T-helper 2 cell (primary cell): ENCODE results near the gene RND2.
"Not testable (repeated sequence)": the region's sequence is repeated elsewhere in the genome, so short reads cannot be mapped to it uniquely, and the experiment has no call there.

ENCODE experiments used
- DNase-seq, 5 experiments: peaks; one replicate each; pipeline versions ENCODE4 v3.0.0 to v3.0.0-alpha.2; 2012 to 2022
- total RNA-seq, 2 donors: gene quantifications; one replicate each; lab custom pipeline; 2026; lab: John Stamatoyannopoulos, UW

Gene RND2, protein sequence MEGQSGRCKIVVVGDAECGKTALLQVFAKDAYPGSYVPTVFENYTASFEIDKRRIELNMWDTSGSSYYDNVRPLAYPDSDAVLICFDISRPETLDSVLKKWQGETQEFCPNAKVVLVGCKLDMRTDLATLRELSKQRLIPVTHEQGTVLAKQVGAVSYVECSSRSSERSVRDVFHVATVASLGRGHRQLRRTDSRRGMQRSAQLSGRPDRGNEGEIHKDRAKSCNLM
- 0.31 to 0.67 reads per million in 2 donors for total RNA-seq

DNA sequence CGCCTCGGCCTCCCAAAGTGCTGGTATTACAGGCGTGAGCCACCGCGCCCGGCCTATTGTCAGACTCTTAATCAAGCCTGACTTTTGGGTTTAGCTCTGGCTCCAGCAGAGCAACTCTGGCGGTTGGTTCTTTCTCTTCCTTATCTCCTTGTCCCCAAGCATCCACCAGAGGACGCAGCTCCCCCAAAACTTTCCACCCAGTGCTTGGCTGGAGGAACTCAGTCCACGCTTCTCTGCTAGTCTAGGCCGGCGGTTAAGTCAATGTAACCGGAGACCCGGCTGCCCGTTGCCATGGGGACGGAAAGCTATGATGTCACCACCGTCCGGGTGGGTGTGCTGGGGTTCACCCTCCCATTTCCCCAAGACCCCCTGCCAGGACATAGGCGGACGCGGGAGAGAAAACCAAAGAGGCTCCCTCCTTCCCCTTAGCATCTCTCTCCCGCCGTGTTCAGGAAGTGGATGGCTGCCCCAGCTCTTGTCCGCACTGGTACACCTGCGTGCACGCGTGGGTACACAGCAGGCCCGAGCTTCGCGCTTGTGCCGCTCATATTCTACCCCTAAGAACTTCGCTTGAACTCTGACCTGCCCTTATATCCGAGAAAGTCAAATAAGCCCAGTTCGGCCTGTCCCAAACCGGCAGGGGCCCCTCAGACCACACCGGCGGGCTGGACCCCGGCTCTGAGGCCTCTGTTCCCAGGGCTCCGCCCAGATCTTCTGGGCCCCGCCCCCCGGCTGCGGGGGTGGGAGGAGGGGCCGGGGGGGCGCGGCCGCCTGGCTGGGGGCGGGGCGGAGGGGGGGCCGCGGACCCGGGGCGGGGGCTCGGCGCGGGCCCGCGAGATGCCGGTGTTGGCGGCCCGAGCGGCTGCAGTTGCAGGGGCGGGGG lies at the start of gene RND2:
Gene RND2 (plus strand): TSS at position 825 of the 883 bp plus-strand sequence. CDS start 117 bp downstream, outside the sequence.
- DNase-seq: peak; percentile 59 to 79 (median 71)

DNA sequence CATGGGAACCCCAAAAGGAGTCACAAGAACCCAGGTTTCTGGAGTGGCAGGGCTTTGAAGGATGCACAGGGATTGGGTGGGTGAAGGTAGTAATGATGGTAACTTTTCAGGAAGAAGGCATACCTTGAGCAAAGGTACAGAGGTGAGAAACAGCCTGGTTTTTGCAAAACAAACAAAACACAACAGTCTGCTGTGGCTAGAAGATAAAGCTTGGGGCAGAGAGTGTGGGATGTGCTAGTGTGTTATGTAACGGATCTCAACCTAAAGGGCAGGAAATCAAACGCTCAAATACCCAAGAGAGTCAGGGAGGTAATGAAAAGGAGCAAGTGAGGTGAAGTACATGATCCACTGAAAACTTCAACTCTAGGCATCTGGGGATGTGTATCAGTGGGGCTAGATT lies 49.8 kb upstream of the RND2 start:
- no peak for DNase-seq

DNA sequence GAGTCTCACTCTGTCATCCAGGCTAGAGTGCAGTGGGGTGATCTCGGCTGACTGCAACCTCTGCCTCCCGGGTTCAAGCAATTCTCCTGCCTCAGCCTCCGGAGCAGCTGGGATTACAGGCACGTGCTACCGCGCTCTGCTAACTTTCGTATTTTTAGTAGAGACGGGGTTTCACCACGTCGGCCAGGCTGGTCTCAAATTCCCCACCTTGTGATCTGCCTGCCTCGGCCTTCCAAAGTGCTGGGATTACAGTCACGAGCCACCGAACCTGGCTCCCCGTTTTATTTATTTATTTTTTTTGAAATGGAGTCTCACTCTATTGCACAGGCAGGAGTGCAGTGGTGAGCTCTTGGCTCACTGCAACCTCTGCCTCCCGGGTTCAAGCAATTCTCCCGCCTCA lies 49.3 kb upstream of the RND2 start:
- not testable (repeated sequence) for DNase-seq

DNA sequence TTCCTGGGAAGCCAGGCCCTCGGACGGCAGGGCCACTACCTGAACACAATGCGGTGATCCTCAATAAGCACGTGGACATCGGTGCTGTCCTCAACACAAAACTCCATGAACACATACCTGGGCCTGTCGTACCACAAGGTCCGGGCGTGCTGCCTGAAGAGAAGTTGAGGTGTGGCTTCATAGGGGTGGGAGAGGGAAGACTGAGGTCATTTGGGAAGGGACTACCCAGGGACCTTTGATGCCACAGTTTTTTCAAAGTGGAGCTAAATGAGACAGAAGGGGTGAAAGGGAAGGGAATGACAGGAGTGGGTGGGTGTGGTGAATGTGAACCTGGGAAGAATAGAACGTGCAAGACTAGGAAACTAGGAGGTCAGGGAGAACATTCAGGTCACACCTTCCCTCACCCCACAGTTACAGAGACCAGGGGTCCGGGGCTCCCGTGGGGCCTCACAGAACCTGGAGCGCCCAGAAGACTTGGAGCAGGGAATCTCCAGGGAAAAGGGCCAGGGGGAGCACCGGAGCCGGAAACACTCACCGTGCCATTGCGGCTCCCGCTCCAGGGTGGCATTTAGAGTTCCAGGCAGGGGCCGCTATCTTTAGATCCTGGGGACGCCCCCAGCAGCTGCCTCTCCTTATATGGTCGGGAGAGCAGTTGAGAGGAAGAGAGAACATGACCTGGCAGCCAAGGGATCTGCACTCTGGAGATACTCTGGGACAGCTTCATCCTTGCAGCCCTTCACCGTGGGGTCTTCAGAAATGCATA lies 45.3 kb upstream of the RND2 start, which contains the start of gene PTGES3L:
Gene PTGES3L (minus strand): TSS at position 570 of the 763 bp plus-strand sequence. CDS start 27 bp downstream, at position 543.
- DNase-seq: peak in 3 of 5 experiments; percentile 5 to 30 (median 11)

DNA sequence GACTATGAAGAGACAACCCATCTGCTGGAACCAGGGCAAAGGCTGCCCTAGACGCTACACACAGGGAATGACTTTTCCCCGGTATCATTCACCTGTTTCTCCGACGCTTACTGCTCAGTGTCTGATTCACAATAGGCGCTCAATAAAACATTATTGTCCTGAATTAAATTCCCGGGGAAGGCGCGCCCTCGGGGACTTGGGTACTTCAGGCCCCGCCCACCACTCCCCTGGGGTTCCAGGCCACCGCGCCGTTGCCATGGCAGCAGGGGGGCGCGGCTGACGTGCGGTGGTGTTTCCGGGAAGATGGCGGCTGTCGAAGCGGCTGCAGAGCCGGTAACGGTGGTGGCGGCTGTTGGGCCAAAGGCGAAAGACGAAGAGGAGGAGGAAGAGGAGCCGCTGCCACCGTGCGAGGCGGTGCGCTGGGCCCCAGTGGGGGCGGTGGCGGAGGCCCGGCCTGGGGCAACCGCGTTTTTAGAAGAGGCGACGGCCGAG lies 44.7 kb upstream of the RND2 start, which contains the start of gene RUNDC1:
Gene RUNDC1 (plus strand): TSS at position 292 of the 492 bp plus-strand sequence. CDS start 12 bp downstream, at position 304.
- DNase-seq: peak; percentile 82 to 92 (median 88)

DNA sequence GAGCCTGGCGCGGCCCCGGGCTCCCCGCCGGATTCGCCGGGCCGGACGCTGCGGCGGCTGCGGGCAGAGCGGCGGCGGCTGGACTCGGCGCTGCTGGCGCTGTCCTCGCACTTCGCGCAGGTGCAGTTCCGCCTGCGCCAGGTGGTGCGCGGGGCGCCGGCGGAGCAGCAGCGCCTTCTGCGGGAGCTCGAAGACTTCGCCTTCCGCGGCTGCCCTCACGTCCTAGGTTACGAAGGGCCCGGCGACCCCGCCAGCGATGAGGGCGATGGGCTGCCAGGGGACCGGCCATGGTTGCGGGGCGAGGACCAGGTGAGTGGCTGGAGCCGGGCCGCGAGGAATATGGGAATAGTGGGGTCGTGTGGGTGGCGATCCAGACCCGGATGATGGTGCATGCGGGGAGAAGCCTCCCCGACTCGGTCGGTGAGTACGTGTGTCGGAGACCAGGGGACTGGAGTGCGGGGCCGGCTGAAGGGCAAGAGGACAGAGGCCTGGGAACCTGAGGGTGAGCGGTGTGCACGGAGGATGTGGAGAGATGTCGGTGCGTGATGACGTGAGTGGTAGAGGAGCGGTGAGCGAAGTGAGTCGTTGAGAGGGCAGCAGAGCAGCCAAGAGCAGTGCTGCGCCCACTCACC lies 44.1 kb upstream of the RND2 start:
- DNase-seq: peak; percentile 24 to 83 (median 47)

DNA sequence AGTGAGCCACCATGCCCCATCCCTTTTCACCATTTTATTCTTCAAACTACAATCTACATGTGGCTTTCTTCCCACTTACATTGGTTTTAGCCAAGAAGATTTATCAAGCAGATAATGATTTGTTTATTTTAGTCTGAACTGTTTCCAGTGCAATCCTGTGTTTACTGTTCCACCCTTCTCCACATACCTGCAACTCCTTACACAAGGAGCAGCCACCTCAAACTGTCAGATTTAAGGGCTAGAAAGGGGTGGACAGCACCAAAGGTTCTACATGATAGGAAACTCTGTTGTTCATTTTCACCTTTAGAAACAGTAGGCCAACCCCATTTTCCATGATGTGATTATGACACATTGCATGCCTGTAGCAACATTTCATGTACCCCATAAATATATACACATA lies 42.8 kb upstream of the RND2 start:
- no peak for DNase-seq

DNA sequence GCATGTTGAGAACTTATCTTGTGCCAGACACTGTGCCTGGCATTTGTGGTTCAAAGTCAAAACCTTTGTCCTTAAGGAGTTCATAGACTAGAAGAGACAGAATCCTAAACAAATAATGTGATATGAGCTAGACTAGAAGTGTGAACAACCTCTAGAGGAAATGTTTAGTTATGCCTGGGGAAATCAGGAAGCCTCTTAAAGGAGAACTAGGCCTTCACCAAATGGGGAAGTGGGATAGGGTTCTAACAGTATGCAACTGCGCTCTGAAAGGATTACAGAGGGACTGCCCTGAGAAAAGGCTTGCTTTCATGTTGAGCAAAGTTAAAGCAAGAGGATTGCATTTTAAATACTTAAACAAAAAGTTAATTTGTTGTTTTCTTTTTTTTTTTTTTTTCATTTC lies 39.8 kb upstream of the RND2 start:
- no peak for DNase-seq

DNA sequence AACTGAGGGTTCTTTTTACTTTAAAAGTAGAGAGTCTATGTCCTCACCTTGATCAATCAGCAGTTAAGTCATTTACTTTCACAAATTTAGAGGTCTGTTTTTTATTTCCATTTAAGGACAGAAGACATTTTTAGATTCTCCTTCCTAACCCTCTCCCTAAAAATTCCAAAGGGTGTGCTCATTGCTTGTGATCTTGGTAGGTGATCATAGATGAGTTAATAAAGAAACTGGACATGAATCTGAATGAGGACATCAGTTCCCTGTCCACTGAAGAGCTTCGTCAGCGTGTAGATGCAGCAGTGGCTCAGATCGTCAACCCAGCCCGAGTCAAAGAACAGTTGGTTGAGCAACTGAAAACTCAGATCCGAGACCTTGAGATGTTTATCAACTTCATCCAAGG lies 35.9 kb upstream of the RND2 start:
- DNase-seq: no peak

DNA sequence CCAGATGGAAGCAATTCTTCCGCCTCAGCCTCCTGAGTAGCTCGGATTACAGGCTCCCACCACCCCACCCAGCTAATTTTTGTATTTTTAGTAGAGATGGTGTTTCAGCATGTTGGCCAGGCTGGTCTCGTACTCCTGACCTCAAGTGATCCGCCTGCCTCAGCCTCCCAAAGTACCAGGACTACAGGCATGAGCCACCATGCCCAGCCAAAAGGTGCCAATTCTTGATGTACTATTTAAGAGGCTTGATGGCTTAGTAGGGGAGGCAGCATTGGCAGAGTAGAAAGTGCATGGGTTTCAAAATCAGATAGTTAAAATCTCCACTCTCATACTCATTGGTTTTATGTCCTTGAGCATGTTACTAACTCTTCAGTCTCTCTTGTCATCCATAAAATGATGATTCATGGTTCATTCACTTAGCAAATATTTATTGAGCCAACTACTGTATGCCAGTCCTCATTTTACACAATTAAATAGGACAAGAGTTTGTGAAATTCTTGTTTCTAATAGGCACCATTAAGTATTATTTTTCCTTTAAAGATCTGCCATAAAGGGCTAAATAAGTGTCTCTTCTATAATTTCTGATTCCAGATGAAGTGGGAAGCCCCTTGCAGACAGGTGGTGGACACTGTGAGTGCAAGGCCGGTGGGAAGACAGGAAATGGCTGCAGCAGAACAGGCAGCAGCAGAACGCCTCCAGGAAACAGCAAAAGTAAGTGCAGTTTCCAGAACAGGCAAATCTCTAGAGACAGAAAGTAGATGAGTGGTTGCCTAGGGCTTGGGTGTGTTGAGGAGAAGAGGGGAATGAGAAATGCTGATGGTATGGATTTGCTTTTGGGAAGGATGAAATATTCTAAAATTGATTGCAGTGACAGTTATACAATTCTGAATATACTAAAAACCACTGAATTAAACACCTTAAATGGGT lies 35.0 kb upstream of the RND2 start:
- DNase-seq: no peak

DNA sequence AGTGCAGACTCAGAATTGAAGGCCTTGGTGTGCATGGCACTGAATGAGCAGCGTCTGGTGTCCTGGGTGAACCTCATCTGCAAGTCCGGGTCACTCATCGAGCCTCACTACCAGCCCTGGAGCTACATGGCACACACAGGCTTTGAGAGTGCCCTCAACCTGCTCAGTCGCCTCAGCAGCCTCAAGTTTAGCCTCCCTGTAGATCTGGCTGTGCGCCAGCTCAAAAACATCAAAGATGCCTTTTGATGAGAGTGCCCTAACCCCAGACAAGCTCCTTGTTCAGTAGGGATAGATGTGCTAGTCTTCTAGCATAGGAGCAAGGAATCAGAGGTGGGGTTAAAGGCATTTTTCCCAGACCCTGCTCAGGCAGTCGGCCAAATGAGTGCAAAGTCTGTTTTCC lies 33.6 kb upstream of the RND2 start:
- no peak for DNase-seq

DNA sequence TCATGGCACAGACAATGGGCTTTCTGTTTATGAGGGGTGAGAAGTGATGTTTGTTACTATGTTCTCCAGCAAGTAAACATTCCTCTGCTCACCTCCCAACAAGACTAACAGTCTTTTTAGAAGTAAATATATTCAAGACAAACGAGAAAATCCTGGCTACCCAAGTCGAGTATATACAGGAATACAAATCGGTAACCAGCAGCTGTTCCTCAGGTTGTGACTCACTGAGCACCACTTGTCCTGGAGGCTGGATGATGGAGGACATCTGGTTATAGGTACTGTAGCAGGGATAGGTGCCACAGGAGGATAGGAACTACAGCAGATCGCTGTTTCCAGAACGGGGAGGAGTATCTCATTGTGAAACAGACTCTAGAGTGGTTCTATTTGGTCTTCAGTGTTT lies 32.2 kb upstream of the RND2 start:
- no peak for DNase-seq

DNA sequence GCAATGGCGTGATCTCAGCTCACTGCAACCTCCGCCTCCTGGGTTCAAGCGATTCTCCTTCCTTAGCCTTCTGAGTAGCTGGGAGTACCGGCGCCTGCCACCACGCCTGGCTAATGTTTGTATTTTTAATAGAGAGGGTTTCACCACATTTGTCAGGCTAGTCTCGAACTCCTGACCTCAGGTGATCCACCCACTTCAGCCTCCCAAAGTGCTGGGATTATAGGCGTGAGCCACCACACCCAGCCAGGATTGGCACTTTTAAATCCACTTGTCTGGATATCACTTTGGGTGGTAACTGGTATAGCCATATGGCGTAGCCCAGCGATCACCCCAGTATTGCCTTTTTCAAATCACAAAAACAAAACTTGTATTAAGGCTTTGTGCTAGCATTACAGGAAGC lies 31.1 kb upstream of the RND2 start:
- not testable (repeated sequence) for DNase-seq

DNA sequence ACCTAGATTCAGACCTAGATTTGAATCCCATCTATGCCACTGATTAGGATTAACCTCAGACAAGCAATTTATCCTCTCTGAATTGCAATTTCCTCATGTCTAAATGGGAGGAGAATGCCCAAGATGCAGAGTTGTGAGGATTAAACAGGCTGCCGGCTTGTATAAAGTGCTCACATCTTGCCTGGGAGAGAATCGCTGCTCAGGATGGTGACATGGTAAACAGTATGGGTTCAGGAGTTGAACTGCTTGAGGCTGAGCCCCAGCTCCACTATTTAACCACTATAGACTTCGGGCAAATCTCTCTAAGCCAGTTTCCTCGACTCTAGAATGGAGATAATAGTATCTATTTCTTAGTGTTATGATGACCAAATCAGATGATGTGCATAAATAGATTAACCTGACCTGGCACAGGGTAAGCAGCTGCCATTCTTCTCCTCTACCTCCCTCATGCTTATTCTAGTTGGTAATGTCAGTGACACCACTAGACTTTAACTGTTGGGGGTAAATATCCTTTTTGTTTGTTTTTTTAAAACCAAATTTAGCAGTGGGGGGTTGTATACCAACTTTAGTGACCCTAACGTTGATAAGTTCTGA lies 27.5 kb upstream of the RND2 start:
- DNase-seq: no peak

DNA sequence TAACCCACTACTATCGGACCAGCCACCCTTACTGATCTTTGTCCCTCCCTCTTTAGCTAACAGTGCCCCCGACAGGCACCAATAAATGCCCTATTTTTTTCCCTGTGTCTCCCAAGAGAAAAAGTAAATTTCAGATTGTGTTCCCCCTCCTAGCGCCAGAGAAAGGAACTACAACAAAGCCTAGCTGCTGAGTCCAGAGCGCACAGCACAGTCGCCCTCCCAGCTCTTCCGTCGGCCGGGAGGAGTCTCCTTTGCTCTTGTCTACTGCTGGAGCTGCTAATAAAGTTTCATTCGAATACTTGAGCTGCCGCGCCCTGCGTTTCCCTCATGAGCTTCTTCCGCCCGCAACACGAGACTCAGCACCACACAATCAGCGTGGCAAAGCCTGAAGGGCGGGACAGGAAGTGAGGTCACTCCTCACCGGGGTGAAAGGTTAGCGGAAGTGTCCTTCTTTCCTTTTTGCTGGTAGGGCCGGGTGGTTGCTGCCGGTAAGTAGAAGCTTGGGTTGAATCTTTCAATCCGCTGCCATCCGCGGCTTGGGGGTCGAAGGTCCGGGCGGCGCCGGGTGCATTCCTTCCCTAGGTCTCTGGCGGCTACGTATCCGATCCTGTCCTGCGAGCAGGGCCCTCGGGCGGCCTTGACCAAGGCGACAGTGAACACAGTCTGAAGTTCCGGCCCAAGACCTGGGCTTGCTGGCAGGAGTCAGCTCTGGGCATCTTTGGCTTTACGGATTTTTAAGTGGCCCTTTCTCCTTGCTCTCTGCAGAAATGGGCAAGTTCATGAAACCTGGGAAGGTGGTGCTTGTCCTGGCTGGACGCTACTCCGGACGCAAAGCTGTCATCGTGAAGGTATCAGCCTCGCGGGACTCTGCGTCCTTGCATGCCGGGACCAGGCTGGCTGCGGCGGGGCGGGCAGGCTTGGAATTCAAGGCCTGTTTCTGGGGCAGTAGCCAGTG lies 26.8 kb upstream of the RND2 start, which contains the start of gene RPL27:
Gene RPL27 (plus strand): TSS at position 436 of the 955 bp plus-strand sequence. CDS start 332 bp downstream, at position 768.
- DNase-seq: peak; percentile 79 to 100 (median 96)

DNA sequence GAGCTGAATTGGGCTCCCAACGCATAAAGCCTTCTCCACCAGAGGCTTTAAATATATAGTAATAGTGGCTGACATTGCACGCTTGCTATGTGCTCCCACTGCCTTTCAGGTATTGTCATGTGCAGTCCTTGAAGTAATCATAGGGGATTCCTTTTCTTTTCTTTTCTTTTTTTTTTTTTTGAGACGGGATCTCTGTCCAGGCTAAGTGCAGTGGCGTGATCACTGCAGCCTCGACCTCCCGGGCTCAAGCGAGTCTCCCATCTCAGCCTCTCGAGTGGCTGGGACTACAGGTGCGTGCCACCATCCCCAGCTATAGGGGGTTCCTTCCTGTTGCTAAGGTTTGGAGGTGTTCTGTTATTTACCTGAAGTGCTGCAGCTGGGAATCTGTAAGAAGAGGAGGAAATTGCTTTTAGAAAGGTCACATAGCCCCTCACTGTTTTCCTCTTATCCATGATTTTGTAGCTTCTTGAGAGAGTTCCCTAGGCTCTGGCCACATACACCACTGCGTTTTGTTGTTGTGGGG lies 26.0 kb upstream of the RND2 start:
- DNase-seq: no peak

DNA sequence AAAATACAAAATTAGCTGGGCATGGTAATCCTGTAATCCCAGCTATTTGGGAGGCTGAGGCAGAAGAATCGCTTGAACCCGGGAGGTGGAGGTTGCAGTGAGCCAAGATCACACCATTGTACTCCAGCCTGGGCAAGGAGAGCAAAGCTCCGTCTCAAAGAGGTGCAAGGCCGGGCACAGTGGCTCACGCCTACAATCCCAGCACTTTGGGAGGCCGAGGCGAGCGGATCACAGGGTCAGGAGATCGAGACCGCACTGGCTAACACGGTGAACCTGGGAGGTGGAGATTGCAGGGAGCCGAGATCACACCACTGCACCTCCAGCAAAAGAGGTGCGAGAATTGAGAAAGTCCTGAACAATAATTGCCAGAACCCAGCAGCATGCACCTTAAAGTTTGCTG lies 24.1 kb upstream of the RND2 start:
- DNase-seq: not testable (repeated sequence)

DNA sequence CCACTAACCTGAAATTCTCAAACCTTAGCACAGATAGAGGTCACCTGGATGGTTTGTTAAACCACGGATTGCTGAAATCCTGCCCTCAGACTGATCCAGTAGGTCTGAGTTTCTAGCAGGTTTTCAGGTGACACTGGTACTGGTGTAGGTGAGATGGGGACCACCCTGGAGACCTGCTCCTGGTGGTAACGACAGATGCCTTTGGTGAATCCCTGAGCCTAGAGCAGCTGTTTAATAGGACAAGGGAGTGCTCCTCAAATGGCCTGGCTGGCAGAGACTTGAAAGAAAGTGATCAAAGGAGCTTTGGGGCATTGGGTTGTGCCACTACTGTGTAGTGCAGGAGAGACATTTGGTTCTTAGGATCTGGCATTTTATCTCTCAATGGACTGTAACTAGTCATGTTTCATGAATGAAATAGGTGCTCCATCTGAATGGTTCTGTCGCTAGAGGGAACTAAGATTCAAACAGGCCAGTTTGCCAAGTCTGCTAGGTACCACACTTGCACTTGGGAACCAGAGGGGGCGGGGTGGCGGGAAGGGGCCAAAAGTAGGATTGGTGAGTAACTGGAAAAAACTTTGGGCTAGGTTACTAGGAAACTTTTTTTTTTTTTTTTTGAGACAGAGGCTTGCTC lies 21.4 kb upstream of the RND2 start:
- DNase-seq: no peak
